Naive thymus-derived CD4-positive, alpha-beta T cell (primary cell): ENCODE results near the gene UBC. TPM values are rescaled to one million over a fixed set of nuclear protein-coding genes. Genes with fewer than 3 reads are reported as not detected.
"Not testable (repeated sequence)": the region's sequence is repeated elsewhere in the genome, so short reads cannot be mapped to it uniquely, and the experiment has no call there.

Source experiments
- ATAC-seq: fragments of 150-1000 bp; cut with Tn5 transposase; 2 replicates; pipeline ENCODE4 v1.10.0; 2021; ENCODE audit warnings: mild to moderate bottlenecking, moderate library complexity
- CTCF ChIA-PET: fragments of 350-600 bp; sonication (Branson Sonifier 250); formaldehyde crosslinking; loops from one replicate; lab custom pipeline; 2021; ENCODE audit warnings: antibody characterized with exemption; lab: Charles Lee
- POLR2A ChIA-PET: fragments of 350-600 bp; sonication (Branson Sonifier 250); formaldehyde crosslinking; loops from one replicate; lab custom pipeline; 2021; ENCODE audit warnings: antibody characterized with exemption, inconsistent platforms; lab: Charles Lee
- DNase-seq, 9 donors: peaks; one replicate each; pipeline versions ENCODE4 v3.0.0 to v3.0.0-alpha.2; 2020 to 2022; ENCODE audit warnings: mixed read lengths in 1 of 9
- H3K27ac ChIP-seq: one replicate; pipeline ENCODE4 v1.7.0; 2013; ENCODE audit warnings: mild to moderate bottlenecking, low read depth, low read length, moderate library complexity
- H3K27me3 ChIP-seq, 2 donors: one replicate each; pipeline ENCODE4 v1.7.0; 2013; ENCODE audit warnings: low read length in 2 of 2, mild to moderate bottlenecking in 2 of 2, moderate library complexity in 2 of 2; ENCODE audit not compliant: control insufficient read depth in 2 of 2, insufficient read depth in 2 of 2
- H3K36me3 ChIP-seq, 3 experiments: 1 replicate in 2 of 3; 2 replicates in 1 of 3; pipeline ENCODE4 v1.7.0; 2013; ENCODE audit warnings: low read length in 3 of 3, mild to moderate bottlenecking in 3 of 3, moderate library complexity in 1 of 3; ENCODE audit not compliant: insufficient read depth in 3 of 3, control insufficient read depth in 2 of 3
- H3K4me1 ChIP-seq, 2 donors: one replicate each; pipeline ENCODE4 v1.7.0; 2013; ENCODE audit warnings: low read length in 2 of 2, mild to moderate bottlenecking in 2 of 2, moderate library complexity in 1 of 2; ENCODE audit not compliant: control insufficient read depth in 2 of 2, insufficient read depth in 2 of 2
- H3K4me3 ChIP-seq: 2 replicates; pipeline ENCODE4 v1.7.0; 2013; ENCODE audit warnings: mild to moderate bottlenecking, low read length
- H3K9me3 ChIP-seq, 3 experiments: 1 replicate in 2 of 3; 2 replicates in 1 of 3; pipeline ENCODE4 v1.7.0; 2013; ENCODE audit warnings: low read length in 3 of 3; ENCODE audit not compliant: control insufficient read depth in 2 of 3
- H3K27ac Mint-ChIP-seq, 9 donors: one replicate each; pipeline ENCODE4 v1.8.0; 2020 to 2022; ENCODE audit warnings: mixed read lengths in 9 of 9, mild to moderate bottlenecking in 8 of 9, moderate library complexity in 5 of 9, inconsistent platforms in 2 of 9
- H3K27me3 Mint-ChIP-seq, 5 donors: one replicate each; pipeline ENCODE4 v1.8.0; 2021 to 2022; ENCODE audit warnings: mixed read lengths in 5 of 5, mild to moderate bottlenecking in 1 of 5
- H3K36me3 Mint-ChIP-seq, 5 donors: one replicate each; pipeline ENCODE4 v1.8.0; 2020 to 2022; ENCODE audit warnings: mixed read lengths in 5 of 5, mild to moderate bottlenecking in 3 of 5, inconsistent platforms in 1 of 5
- H3K4me1 Mint-ChIP-seq, 7 donors: one replicate each; pipeline ENCODE4 v1.8.0; 2020 to 2022; ENCODE audit warnings: mixed read lengths in 7 of 7, mild to moderate bottlenecking in 3 of 7, inconsistent platforms in 1 of 7
- H3K4me3 Mint-ChIP-seq, 10 donors: one replicate each; pipeline ENCODE4 v1.8.0; 2020 to 2022; ENCODE audit warnings: mild to moderate bottlenecking in 10 of 10, mixed read lengths in 10 of 10, moderate library complexity in 6 of 10, inconsistent platforms in 2 of 10
- H3K9me3 Mint-ChIP-seq, 11 donors: one replicate each; pipeline ENCODE4 v1.8.0; 2020 to 2022; ENCODE audit warnings: mixed read lengths in 11 of 11, mild to moderate bottlenecking in 4 of 11, inconsistent platforms in 1 of 11, moderate library complexity in 1 of 11
- intact Hi-C, 2 donors: fragments of 100-400 bp; cut with micrococcal nuclease; formaldehyde crosslinking; loops; one replicate each; pipeline ENCODE4 v1.15.1; 2023
- polyA plus RNA-seq, 2 donors: library from polyadenylated mRNA; unstranded; fragments of 300-500 nt; fragmentation: Illumina TruSeq; gene quantifications; one replicate each; pipeline ENCODE4 v1.2.3, GENCODE V29; 2021
- total RNA-seq, 6 experiments: library from RNA in 5 of 6; stranded (reverse) in 5 of 6; gene quantifications; 1 replicate in 5 of 6; 2 replicates in 1 of 6; pipeline ENCODE4 v1.2.3 and lab custom pipeline; 2021 to 2026

Gene UBC
- total and polyA plus RNA-seq, 7 experiments from 2014 or later: 753 to 1,865 (median 945) TPM

GRCh38 chr12:124901003-124901402, 13.4 kb downstream of the UBC start:
- H3K27me3 Mint-ChIP-seq: peaks cover 0 to 2% (median 0%) of the 10 kb centered on the region in 5 donors
- intact Hi-C loops: no loop called here
- DNase-seq: peak in 1 of 9 donors; percentile 3
- peaks cover 0 to 3% (median 0%) of the 10 kb centered on the region in 5 donors for H3K36me3 Mint-ChIP-seq
- Histone ChIP-seq H3K9me3 (no peaks in the 10 kb centered on the region), H3K4me1 (no peaks in the 10 kb centered on the region), H3K4me3 (no peak overlapping the region), H3K27ac (no peak overlapping the region), H3K27me3 (no peaks in the 10 kb centered on the region), H3K36me3 (no peaks in the 10 kb centered on the region)
- ChIA-PET CTCF (interaction anchor here (0.7 to 1.2 kb wide), 2 partner anchors 17 to 40 kb away, joined by 3 to 5 read pairs; no protein-coding TSS in a partner anchor), POLR2A (interaction anchor here (0.7 to 1.5 kb wide), 3 partner anchors 9 to 16 kb away, joined by 3 to 4 read pairs (median 3); partner anchors contain the start of gene UBC)
- H3K27ac Mint-ChIP-seq: no peak overlapping the region
- ATAC-seq: no peak
- H3K4me3 Mint-ChIP-seq: no peak overlapping the region
- peaks cover 10 to 20% (median 13%) of the 10 kb centered on the region in 7 donors for H3K4me1 Mint-ChIP-seq
- peaks cover 0 to 1% (median 0%) of the 10 kb centered on the region in 11 donors for H3K9me3 Mint-ChIP-seq

- ChIA-PET POLR2A (interaction anchor here (0.7 to 1.5 kb wide), 4 partner anchors 9 to 38 kb away, joined by 3 to 4 read pairs (median 3); partner anchors contain the start of gene UBC), CTCF (interaction anchor here (0.6 to 1.2 kb wide), 3 partner anchors 16 to 100 kb away, joined by 3 to 5 read pairs (median 3); no protein-coding TSS in a partner anchor)
- intact Hi-C loops, H3K4me3 ChIP-seq, ATAC-seq, H3K4me3 Mint-ChIP-seq, H3K4me1 ChIP-seq, DNase-seq, H3K36me3 Mint-ChIP-seq, H3K36me3 ChIP-seq, H3K27me3 ChIP-seq, H3K27me3 Mint-ChIP-seq, H3K27ac ChIP-seq, H3K9me3 Mint-ChIP-seq, H3K9me3 ChIP-seq: not testable (repeated sequence)
- Mint-ChIP-seq H3K27ac (peak overlapping the region in 2 of 9 donors; percentile 8 to 74), H3K4me1 (peaks cover 6 to 20% (median 13%) of the 10 kb centered on the region in 7 donors)
Measured at GRCh38 chr12:124900345-124900795, 14.1 kb downstream of the UBC start.

GRCh38 chr12:124898923-124899294, 15.5 kb downstream of the UBC start:
- H3K4me3 Mint-ChIP-seq: peak overlapping the region in 3 of 10 donors; percentile 23 to 68 (median 55)

GRCh38 chr12:124898200-124898922, 16.1 kb downstream of the UBC start:
- Histone ChIP-seq H3K36me3 (no peaks in the 10 kb centered on the region), H3K9me3 (no peaks in the 10 kb centered on the region), H3K27me3 (no peaks in the 10 kb centered on the region), H3K4me1 (no peaks in the 10 kb centered on the region), H3K27ac (no peak overlapping the region), H3K4me3 (no peak overlapping the region)
- Mint-ChIP-seq H3K4me3 (peak overlapping the region in 8 of 10 donors; percentile 23 to 70 (median 48)), H3K9me3 (peaks cover 0 to 1% (median 0%) of the 10 kb centered on the region in 11 donors), H3K36me3 (peaks cover 0 to 3% (median 0%) of the 10 kb centered on the region in 5 donors), H3K4me1 (peaks cover 6 to 20% (median 13%) of the 10 kb centered on the region in 7 donors), H3K27me3 (peaks cover 0 to 2% (median 0%) of the 10 kb centered on the region in 5 donors), H3K27ac (peak overlapping the region in 3 of 9 donors; percentile 36 to 68 (median 38))
- DNase-seq (peak in 8 of 9 donors; percentile 53 to 81 (median 72)), ATAC-seq (peak; percentile 98)
- ChIA-PET CTCF (no interaction called here), POLR2A (interaction anchor here (1.0 kb wide), 1 partner anchor 16 kb away, joined by 3 read pairs; the partner anchor contains the start of gene UBC)
- intact Hi-C loops: loop anchor here (1.0 to 2.0 kb wide), 4 partner anchors 8 to 862 kb away; partner anchors contain the start of gene SCARB1 (in 1 of the 2)

More at GRCh38 chr12:124898923-124899294, 15.5 kb downstream of the UBC start:
- Histone ChIP-seq H3K9me3 (no peaks in the 10 kb centered on the region), H3K4me3 (no peak overlapping the region), H3K36me3 (no peaks in the 10 kb centered on the region), H3K27me3 (no peaks in the 10 kb centered on the region), H3K27ac (no peak overlapping the region), H3K4me1 (no peaks in the 10 kb centered on the region)
- CTCF ChIA-PET: no interaction called here
- POLR2A ChIA-PET: no interaction called here
- H3K36me3 Mint-ChIP-seq: peaks cover 0 to 3% (median 0%) of the 10 kb centered on the region in 5 donors
- DNase-seq (no peak), ATAC-seq (no peak)
- H3K4me1 Mint-ChIP-seq: peaks cover 6 to 20% (median 13%) of the 10 kb centered on the region in 7 donors
- peaks cover 0 to 1% (median 0%) of the 10 kb centered on the region in 11 donors for H3K9me3 Mint-ChIP-seq
- peaks cover 0 to 2% (median 0%) of the 10 kb centered on the region in 5 donors for H3K27me3 Mint-ChIP-seq
- H3K27ac Mint-ChIP-seq: peak overlapping the region in 1 of 9 donors; percentile 68
- intact Hi-C loops: loop anchor here (1.0 to 2.0 kb wide), 4 partner anchors 7 to 863 kb away; partner anchors contain the start of gene SCARB1 (in 1 of the 2)

- H3K4me3 ChIP-seq: no peak overlapping the region
- peaks cover 0 to 2% (median 0%) of the 10 kb centered on the region in 5 donors for H3K27me3 Mint-ChIP-seq
- intact Hi-C loops: no loop called here
- peaks cover 0 to 3% (median 0%) of the 10 kb centered on the region in 5 donors for H3K36me3 Mint-ChIP-seq
- H3K4me1 ChIP-seq: no peaks in the 10 kb centered on the region
- ChIA-PET CTCF (interaction anchor here (0.8 to 1.1 kb wide), 2 partner anchors 23 to 43 kb away, joined by 3 read pairs; no protein-coding TSS in a partner anchor), POLR2A (no interaction called here)
- no peak for DNase-seq
- H3K27ac Mint-ChIP-seq: no peak overlapping the region
- H3K9me3 Mint-ChIP-seq: peaks cover 0 to 1% (median 0%) of the 10 kb centered on the region in 11 donors
- peaks cover 6 to 18% (median 13%) of the 10 kb centered on the region in 7 donors for H3K4me1 Mint-ChIP-seq
- H3K27me3 ChIP-seq: no peaks in the 10 kb centered on the region
- no peaks in the 10 kb centered on the region for H3K9me3 ChIP-seq
- H3K36me3 ChIP-seq: no peaks in the 10 kb centered on the region
- ATAC-seq: no peak
- no peak overlapping the region for H3K27ac ChIP-seq
- no peak overlapping the region for H3K4me3 Mint-ChIP-seq
Measured at GRCh38 chr12:124896461-124896860, 18.0 kb downstream of the UBC start.

GRCh38 chr12:124893792-124894516, 20.5 kb downstream of the UBC start:
- POLR2A ChIA-PET: no interaction called here
- H3K27me3 Mint-ChIP-seq: no peaks in the 10 kb centered on the region
- H3K36me3 Mint-ChIP-seq: peaks cover 0 to 3% (median 0%) of the 10 kb centered on the region in 5 donors
- Histone ChIP-seq H3K27ac (no peak overlapping the region), H3K4me1 (no peaks in the 10 kb centered on the region), H3K9me3 (no peaks in the 10 kb centered on the region), H3K27me3 (no peaks in the 10 kb centered on the region), H3K36me3 (no peaks in the 10 kb centered on the region), H3K4me3 (no peak overlapping the region)
- no peak for ATAC-seq
- H3K4me1 Mint-ChIP-seq: peaks cover 3 to 16% (median 11%) of the 10 kb centered on the region in 7 donors
- CTCF ChIA-PET: interaction anchor here (0.6 kb wide), 1 partner anchor 60 kb away, joined by 5 read pairs; no protein-coding TSS in a partner anchor
- intact Hi-C loops: no loop called here
- peaks cover 0 to 1% (median 0%) of the 10 kb centered on the region in 11 donors for H3K9me3 Mint-ChIP-seq
- H3K27ac Mint-ChIP-seq: no peak overlapping the region
- DNase-seq: no peak
- no peak overlapping the region for H3K4me3 Mint-ChIP-seq
